Mesenchymal stem cell (in vitro differentiated cells and primary cell): ENCODE results near the gene PKD1L1.
"Not testable (repeated sequence)": the region's sequence is repeated elsewhere in the genome, so short reads cannot be mapped to it uniquely, and the experiment has no call there.

Experiments used
- DNase-seq: peaks from one replicate; pipeline ENCODE4 v3.0.0-alpha.2; 2013
- H2AFZ ChIP-seq: one replicate; pipeline ENCODE4 v1.6.1; 2013; ENCODE audit warnings: low read depth, mild to moderate bottlenecking, control low read depth, inconsistent platforms, low read length, moderate library complexity
- H2AK5ac ChIP-seq: 2 replicates; pipeline ENCODE4 v1.6.1; 2013; ENCODE audit warnings: low read length, moderate library complexity, mild to moderate bottlenecking, inconsistent platforms; ENCODE audit not compliant: severe bottlenecking
- H2BK120ac ChIP-seq: one replicate; pipeline ENCODE4 v1.6.1; 2013; ENCODE audit warnings: low read depth, mild to moderate bottlenecking, inconsistent platforms, low read length, moderate library complexity
- H2BK12ac ChIP-seq, 2 experiments: one replicate each; pipeline ENCODE4 v1.6.1; 2013; ENCODE audit warnings: inconsistent platforms in 2 of 2, low read length in 2 of 2, mild to moderate bottlenecking in 2 of 2, moderate library complexity in 2 of 2, control low read depth in 1 of 2
- H2BK15ac ChIP-seq: one replicate; pipeline ENCODE4 v1.6.1; 2013; ENCODE audit warnings: mild to moderate bottlenecking, low read depth, inconsistent platforms; ENCODE audit not compliant: poor library complexity, severe bottlenecking
- H2BK5ac ChIP-seq: 2 replicates; pipeline ENCODE4 v1.6.1; 2013; ENCODE audit warnings: low read depth, mild to moderate bottlenecking, low read length, control low read depth, inconsistent platforms; ENCODE audit not compliant: poor library complexity, severe bottlenecking
- H3K14ac ChIP-seq, 2 experiments: one replicate each; pipeline ENCODE4 v1.6.1; 2013; ENCODE audit warnings: inconsistent platforms in 2 of 2, low read length in 2 of 2, control low read depth in 1 of 2, mild to moderate bottlenecking in 1 of 2, moderate library complexity in 1 of 2
- H3K18ac ChIP-seq, 2 experiments: one replicate each; pipeline ENCODE4 v1.6.1; 2013; ENCODE audit warnings: inconsistent platforms in 2 of 2, low read length in 2 of 2, control low read depth in 1 of 2, low read depth in 1 of 2, mild to moderate bottlenecking in 1 of 2
- H3K23ac ChIP-seq, 2 experiments: one replicate each; pipeline ENCODE4 v1.6.1; 2013; ENCODE audit warnings: inconsistent platforms in 2 of 2, low read length in 2 of 2, mild to moderate bottlenecking in 2 of 2, moderate library complexity in 2 of 2, control low read depth in 1 of 2
- H3K27ac ChIP-seq: 2 replicates; pipeline ENCODE4 v1.5.1; 2013; ENCODE audit warnings: mild to moderate bottlenecking, moderate library complexity, low read length, control low read depth, inconsistent platforms; ENCODE audit not compliant: poor library complexity, severe bottlenecking
- H3K27me3 ChIP-seq, 2 experiments: 2 replicates each; pipeline versions ENCODE4 v1.6.1 to v1.7.0; 2013; ENCODE audit warnings: low read length in 2 of 2, mild to moderate bottlenecking in 2 of 2, moderate library complexity in 2 of 2, control low read depth in 1 of 2, inconsistent platforms in 1 of 2; ENCODE audit not compliant: control insufficient read depth in 1 of 2, insufficient read depth in 1 of 2
- H3K36me3 ChIP-seq, 2 experiments: 2 replicates each; pipeline versions ENCODE4 v1.6.1 to v1.7.0; 2013; ENCODE audit warnings: low read length in 2 of 2, control low read depth in 1 of 2, inconsistent platforms in 1 of 2, low read depth in 1 of 2, mild to moderate bottlenecking in 1 of 2; ENCODE audit not compliant: insufficient read depth in 2 of 2, control insufficient read depth in 1 of 2
- H3K4ac ChIP-seq, 2 experiments: one replicate each; pipeline ENCODE4 v1.6.1; 2013; ENCODE audit warnings: inconsistent platforms in 2 of 2, low read length in 2 of 2, mild to moderate bottlenecking in 2 of 2, moderate library complexity in 2 of 2, control low read depth in 1 of 2, low read depth in 1 of 2
- H3K4me1 ChIP-seq: 2 replicates; pipeline ENCODE4 v1.6.1; 2013; ENCODE audit warnings: low read depth, low read length, control low read depth; ENCODE audit not compliant: control insufficient read depth, insufficient read depth
- H3K4me2 ChIP-seq: 2 replicates; pipeline ENCODE4 v1.6.1; 2013; ENCODE audit warnings: low read length, mild to moderate bottlenecking, inconsistent platforms; ENCODE audit not compliant: poor library complexity, severe bottlenecking
- H3K4me3 ChIP-seq, 2 experiments: 2 replicates each; pipeline versions ENCODE4 v1.5.1 to v1.7.0; 2013; ENCODE audit warnings: low read length in 2 of 2, mild to moderate bottlenecking in 2 of 2, control low read depth in 1 of 2, low read depth in 1 of 2; ENCODE audit not compliant: insufficient read depth in 1 of 2
- H3K79me1 ChIP-seq: replicated peaks from 2 replicates; pipeline ENCODE4 v1.6.1; 2013; ENCODE audit warnings: mild to moderate bottlenecking, control low read depth, low read length, inconsistent platforms; ENCODE audit not compliant: poor library complexity, severe bottlenecking
- H3K9ac ChIP-seq: 2 replicates; pipeline ENCODE4 v1.7.0; 2013; ENCODE audit warnings: mild to moderate bottlenecking, low read length, moderate library complexity
- H3K9me3 ChIP-seq: 2 replicates; pipeline ENCODE4 v1.7.0; 2013; ENCODE audit warnings: mild to moderate bottlenecking, low read length; ENCODE audit not compliant: control insufficient read depth
- H4K8ac ChIP-seq: one replicate; pipeline ENCODE4 v1.6.1; 2013; ENCODE audit warnings: inconsistent platforms, mild to moderate bottlenecking, low read length, moderate library complexity
- H4K91ac ChIP-seq: one replicate; pipeline ENCODE4 v1.6.1; 2013; ENCODE audit warnings: mild to moderate bottlenecking, low read length, inconsistent platforms
- WGBS: methylation state at CpG from one replicate; pipeline ENCODE4 v1.1.7; 2013; ENCODE audit warnings: mixed read lengths; 5-methylcytosine and 5-hydroxymethylcytosine counted together

Gene PKD1L1

GRCh38 chr7:47991270-47991669, 43.0 kb upstream of the PKD1L1 start:
- Histone ChIP-seq H3K4me2 (no peak overlapping the region), H2BK120ac (no peak overlapping the region), H3K79me1 (no peaks in the 10 kb centered on the region), H3K4me3 (peak overlapping the region in 1 of 2 experiments; percentile 84), H2BK12ac (no peak overlapping the region), H3K14ac (no peak overlapping the region), H3K9me3 (no peaks in the 10 kb centered on the region), H3K9ac (peak overlapping the region; percentile 81), H2BK15ac (no peak overlapping the region), H3K18ac (peak overlapping the region in 1 of 2 experiments; percentile 98), H4K8ac (no peak overlapping the region), H3K36me3 (no peaks in the 10 kb centered on the region), H3K23ac (peak overlapping the region in 1 of 2 experiments; percentile 85), H3K27ac (no peak overlapping the region), H2BK5ac (no peak overlapping the region), H2AK5ac (no peak overlapping the region), H2AFZ (peak overlapping the region; percentile 83), H3K27me3 (no peaks in the 10 kb centered on the region), H3K4ac (peak overlapping the region in 1 of 2 experiments; percentile 97), H4K91ac (no peak overlapping the region), H3K4me1 (peaks cover 2% of the 10 kb centered on the region)
- DNase-seq = no peak
- no CpG with 5 or more reads among the region's 1 CpG for WGBS

GRCh38 chr7:47990592-47990991, 42.3 kb upstream of the PKD1L1 start:
- H4K8ac ChIP-seq = no peak overlapping the region
- no peak for DNase-seq
- no peak overlapping the region for H2BK5ac ChIP-seq
- H3K27me3 ChIP-seq = no peaks in the 10 kb centered on the region
- H3K4me1 ChIP-seq = peaks cover 2% of the 10 kb centered on the region
- H2AFZ ChIP-seq = no peak overlapping the region
- no peak overlapping the region for H4K91ac ChIP-seq
- no peak overlapping the region for H3K9ac ChIP-seq
- no peak overlapping the region for H2BK12ac ChIP-seq
- no peak overlapping the region for H3K4me2 ChIP-seq
- no peaks in the 10 kb centered on the region for H3K9me3 ChIP-seq
- H2AK5ac ChIP-seq = no peak overlapping the region
- H3K23ac ChIP-seq = no peak overlapping the region
- WGBS = 100% methylated on average over 2 of the region's 5 CpGs
- no peak overlapping the region for H2BK15ac ChIP-seq
- H2BK120ac ChIP-seq = no peak overlapping the region
- no peak overlapping the region for H3K27ac ChIP-seq
- H3K14ac ChIP-seq = no peak overlapping the region
- no peaks in the 10 kb centered on the region for H3K79me1 ChIP-seq
- H3K36me3 ChIP-seq = no peaks in the 10 kb centered on the region
- H3K4ac ChIP-seq = no peak overlapping the region
- H3K4me3 ChIP-seq = no peak overlapping the region
- no peak overlapping the region for H3K18ac ChIP-seq

- H3K27me3 ChIP-seq, H2BK120ac ChIP-seq, DNase-seq, H3K4me1 ChIP-seq, H3K36me3 ChIP-seq, H3K4ac ChIP-seq, H3K4me3 ChIP-seq, H3K27ac ChIP-seq, H3K9me3 ChIP-seq, H3K9ac ChIP-seq, H4K91ac ChIP-seq, H4K8ac ChIP-seq, H2AK5ac ChIP-seq, H3K4me2 ChIP-seq, H2BK5ac ChIP-seq, H2AFZ ChIP-seq, H3K23ac ChIP-seq, H3K79me1 ChIP-seq, H3K14ac ChIP-seq, H2BK15ac ChIP-seq, H2BK12ac ChIP-seq: not testable (repeated sequence)
- WGBS = 65% methylated on average over 7 of the region's 10 CpGs
- H3K18ac ChIP-seq = peak overlapping the region in 1 of 2 experiments; percentile 21
These were observed 41.5 kb upstream of the PKD1L1 start for GRCh38 chr7:47989607-47990400.

- no peak overlapping the region for H2BK120ac ChIP-seq
- no peak overlapping the region for H3K14ac ChIP-seq
- no peak overlapping the region for H4K91ac ChIP-seq
- no peak overlapping the region for H2BK15ac ChIP-seq
- no peak overlapping the region for H3K18ac ChIP-seq
- H3K4ac ChIP-seq = no peak overlapping the region
- no peak overlapping the region for H2BK12ac ChIP-seq
- no peak overlapping the region for H2AK5ac ChIP-seq
- 99% methylated on average over 6 of the region's 8 CpGs for WGBS
- H2AFZ ChIP-seq = no peak overlapping the region
- no peak overlapping the region for H3K9ac ChIP-seq
- DNase-seq = peak; percentile 20
- no peak overlapping the region for H3K4me2 ChIP-seq
- H2BK5ac ChIP-seq = no peak overlapping the region
- H3K23ac ChIP-seq = no peak overlapping the region
- H3K36me3 ChIP-seq = no peaks in the 10 kb centered on the region
- no peaks in the 10 kb centered on the region for H3K79me1 ChIP-seq
- H3K4me1 ChIP-seq = peaks cover 2% of the 10 kb centered on the region
- H3K9me3 ChIP-seq = no peaks in the 10 kb centered on the region
- no peak overlapping the region for H3K27ac ChIP-seq
- no peak overlapping the region for H3K4me3 ChIP-seq
- no peak overlapping the region for H4K8ac ChIP-seq
- no peaks in the 10 kb centered on the region for H3K27me3 ChIP-seq
These were observed 40.5 kb upstream of the PKD1L1 start for GRCh38 chr7:47988496-47989386.
